WTC11 (cell line): ENCODE measurements around the gene STX8. TPM values are rescaled to one million over a fixed set of nuclear protein-coding genes. Genes with fewer than 3 reads are reported as not detected.

ENCODE experiments used
- ATAC-seq: fragments of 200-7000 bp; cut with Tn5 transposase; 2 replicates; pipeline ENCODE4 v1.10.0; 2021; ENCODE audit warnings: mild to moderate bottlenecking, moderate library complexity
- CTCF ChIA-PET: fragments of 300-600 bp; sonication (Branson Sonifier 250); formaldehyde crosslinking; loops from one replicate; lab custom pipeline; 2021; ENCODE audit warnings: antibody characterized with exemption; lab: Charles Lee
- POLR2A ChIA-PET: fragments of 350-600 bp; sonication (Branson Sonifier 250); formaldehyde crosslinking; loops from one replicate; lab custom pipeline; 2021; ENCODE audit warnings: antibody characterized with exemption; lab: Charles Lee
- DNase-seq: peaks from one replicate; pipeline ENCODE4 v3.0.0; 2021; ENCODE audit warnings: low spot score
- H3K27ac Mint-ChIP-seq: 2 replicates; pipeline ENCODE4 v1.8.0; 2021; ENCODE audit warnings: mixed read lengths
- H3K27me3 Mint-ChIP-seq: 2 replicates; pipeline ENCODE4 v1.8.0; 2021; ENCODE audit warnings: low read depth, mild to moderate bottlenecking, moderate library complexity, mixed read lengths
- H3K36me3 Mint-ChIP-seq: 2 replicates; pipeline ENCODE4 v1.8.0; 2021; ENCODE audit warnings: mixed read lengths
- H3K4me1 Mint-ChIP-seq: 2 replicates; pipeline ENCODE4 v1.8.0; 2022; ENCODE audit warnings: mixed read lengths
- H3K4me3 Mint-ChIP-seq: 2 replicates; pipeline ENCODE4 v1.8.0; 2021; ENCODE audit warnings: mild to moderate bottlenecking, moderate library complexity, mixed read lengths
- H3K9me3 Mint-ChIP-seq: 2 replicates; pipeline ENCODE4 v1.8.0; 2021; ENCODE audit warnings: mixed read lengths
- ELF4 ChIP-seq: sonication (generic); formaldehyde crosslinking; IDR thresholded peaks from 2 replicates; pipeline ENCODE4 v1.8.1; 2022; ENCODE audit warnings: low read depth, mild to moderate bottlenecking, moderate library complexity, missing genetic modification reagents
- ESRRA ChIP-seq: sonication (generic); formaldehyde crosslinking; IDR thresholded peaks from 2 replicates; pipeline ENCODE4 v1.8.1; 2022; ENCODE audit warnings: mild to moderate bottlenecking, missing genetic modification reagents, borderline replicate concordance
- ETV6 ChIP-seq: sonication (generic); formaldehyde crosslinking; IDR thresholded peaks from 2 replicates; pipeline ENCODE4 v1.8.1; 2022; ENCODE audit warnings: mild to moderate bottlenecking, missing genetic modification reagents
- FOXK1 ChIP-seq: sonication (generic); formaldehyde crosslinking; IDR thresholded peaks from 2 replicates; pipeline ENCODE4 v1.8.0; 2022; ENCODE audit warnings: mild to moderate bottlenecking, moderate library complexity, missing genetic modification reagents
- GTF2I ChIP-seq: fragments of 250-450 bp; sonication (Bioruptor Pico); conservative IDR thresholded peaks from 2 replicates; pipeline ENCODE4 v1.4.0; 2021; ENCODE audit warnings: mild to moderate bottlenecking
- NR3C1 ChIP-seq: sonication (generic); formaldehyde crosslinking; conservative IDR thresholded peaks from 2 replicates; pipeline ENCODE4 v1.8.1; 2023; ENCODE audit warnings: low read depth, mild to moderate bottlenecking, missing genetic modification reagents
- PRRX2 ChIP-seq: fragments of 250-450 bp; sonication (Bioruptor Pico); IDR thresholded peaks from 2 replicates; pipeline ENCODE4 v1.8.0; 2021; ENCODE audit warnings: mild to moderate bottlenecking
- RELA ChIP-seq: sonication (generic); formaldehyde crosslinking; IDR thresholded peaks from 2 replicates; pipeline ENCODE4 v1.8.1; 2022; ENCODE audit warnings: missing genetic modification reagents, mild to moderate bottlenecking, borderline replicate concordance
- TEAD1 ChIP-seq: sonication (generic); formaldehyde crosslinking; IDR thresholded peaks from 2 replicates; pipeline ENCODE4 v1.8.0; 2022; ENCODE audit warnings: mild to moderate bottlenecking, missing genetic modification reagents
- TEAD4 ChIP-seq: sonication (generic); formaldehyde crosslinking; IDR thresholded peaks from 2 replicates; pipeline ENCODE4 v1.8.0; 2022; ENCODE audit warnings: mild to moderate bottlenecking, missing genetic modification reagents
- ZBTB21 ChIP-seq: sonication (generic); formaldehyde crosslinking; IDR thresholded peaks from 2 replicates; pipeline ENCODE4 v1.8.1; 2023; ENCODE audit warnings: mild to moderate bottlenecking, missing genetic modification reagents, borderline replicate concordance
- ZNF121 ChIP-seq: sonication (generic); formaldehyde crosslinking; IDR thresholded peaks from 2 replicates; pipeline ENCODE4 v1.8.0; 2023; ENCODE audit warnings: missing genetic modification reagents
- ZNF423 ChIP-seq: fragments of 250-450 bp; sonication (Bioruptor Pico); IDR thresholded peaks from 2 replicates; pipeline ENCODE4 v2.1.2; 2022; ENCODE audit warnings: mild to moderate bottlenecking, moderate library complexity
- total RNA-seq: library from RNA; stranded (reverse); gene quantifications from 3 replicates; pipeline ENCODE4 v1.2.3, GENCODE V29; 2021
- TF ChIP-seq, protein P1 (sequence below): sonication (generic); formaldehyde crosslinking; IDR thresholded peaks from 2 replicates; pipeline ENCODE4 v1.8.1; 2023; ENCODE audit warnings: mild to moderate bottlenecking, moderate library complexity, missing genetic modification reagents
- TF ChIP-seq, protein P2 (sequence below): sonication (generic); formaldehyde crosslinking; IDR thresholded peaks from 2 replicates; pipeline ENCODE4 v1.8.1; 2023; ENCODE audit warnings: mild to moderate bottlenecking, missing genetic modification reagents, moderate library complexity
- TF ChIP-seq, protein P3 (sequence below): sonication (generic); formaldehyde crosslinking; IDR thresholded peaks from 2 replicates; pipeline ENCODE4 v1.8.1; 2023; ENCODE audit warnings: mild to moderate bottlenecking, missing genetic modification reagents, moderate library complexity
- TF ChIP-seq, protein P4 (sequence below): sonication (generic); formaldehyde crosslinking; IDR thresholded peaks from 2 replicates; pipeline ENCODE4 v1.8.0; 2023; ENCODE audit warnings: missing genetic modification reagents
- TF ChIP-seq, protein P5 (sequence below): fragments of 250-450 bp; sonication (Bioruptor Pico); IDR thresholded peaks from 2 replicates; pipeline ENCODE4 v1.9.0; 2021; ENCODE audit warnings: moderate library complexity, mild to moderate bottlenecking, inconsistent platforms, borderline replicate concordance
- TF ChIP-seq, protein P6 (sequence below): sonication (generic); formaldehyde crosslinking; IDR thresholded peaks from 2 replicates; pipeline ENCODE4 v1.8.1; 2023; ENCODE audit warnings: mild to moderate bottlenecking, missing genetic modification reagents
- TF ChIP-seq, protein P7 (sequence below): sonication (generic); formaldehyde crosslinking; IDR thresholded peaks from 2 replicates; pipeline ENCODE4 v1.8.0; 2022; ENCODE audit warnings: missing genetic modification reagents

STX8 gene
- total RNA-seq, 1 experiment from 2014 or later = 39.9 TPM

DNA sequence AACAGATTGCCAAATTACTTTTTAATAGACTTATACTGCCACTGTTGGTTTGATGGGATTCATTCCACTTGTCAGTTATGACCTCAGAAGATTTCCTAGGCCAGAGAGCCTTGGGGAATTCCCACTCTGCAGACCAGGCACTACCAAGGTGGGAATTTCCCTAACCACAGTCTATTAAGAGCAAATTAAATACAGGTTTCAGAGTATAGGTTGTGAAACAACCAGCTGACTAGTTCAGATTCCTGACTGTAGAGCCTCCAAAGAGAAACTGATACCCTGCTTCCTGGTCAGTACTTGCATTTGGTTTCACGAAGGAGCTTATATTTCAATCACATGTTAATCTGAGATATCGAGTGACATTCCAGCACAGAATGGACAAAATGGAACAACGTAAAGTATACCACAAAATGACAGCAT is 186.5 kb downstream of the STX8 start (continued):
- no peak for TF ChIP-seq ELF4

DNA sequence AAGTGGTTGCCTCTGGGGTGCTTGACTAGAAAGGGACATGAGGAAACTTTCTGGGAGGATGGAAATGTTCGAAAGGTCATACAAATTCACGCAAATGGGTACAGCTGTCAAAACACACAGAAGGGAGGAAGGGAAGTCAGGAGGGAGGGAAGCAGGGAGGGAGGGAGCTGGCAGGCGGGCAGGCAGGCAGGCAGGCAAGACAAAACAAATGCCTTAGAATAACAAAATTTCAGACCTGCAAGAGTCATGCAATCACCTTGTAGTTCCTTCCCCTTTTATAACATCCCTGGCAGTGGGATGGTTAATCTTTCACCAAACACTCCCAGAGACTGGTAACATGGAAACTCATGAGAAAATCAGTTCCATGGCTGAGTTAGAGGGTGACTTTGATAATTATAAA is 189.2 kb downstream of the STX8 start:
- DNase-seq = no peak
- H3K27me3 Mint-ChIP-seq = no peaks in the 10 kb centered on the region
- no peak overlapping the region for H3K27ac Mint-ChIP-seq
- TF ChIP-seq ZBTB21 (CRISPR knock-in tag) (no peak), RELA (CRISPR knock-in tag) (no peak), NR3C1 (no peak)
- TF ChIP-seq, protein P1, sequence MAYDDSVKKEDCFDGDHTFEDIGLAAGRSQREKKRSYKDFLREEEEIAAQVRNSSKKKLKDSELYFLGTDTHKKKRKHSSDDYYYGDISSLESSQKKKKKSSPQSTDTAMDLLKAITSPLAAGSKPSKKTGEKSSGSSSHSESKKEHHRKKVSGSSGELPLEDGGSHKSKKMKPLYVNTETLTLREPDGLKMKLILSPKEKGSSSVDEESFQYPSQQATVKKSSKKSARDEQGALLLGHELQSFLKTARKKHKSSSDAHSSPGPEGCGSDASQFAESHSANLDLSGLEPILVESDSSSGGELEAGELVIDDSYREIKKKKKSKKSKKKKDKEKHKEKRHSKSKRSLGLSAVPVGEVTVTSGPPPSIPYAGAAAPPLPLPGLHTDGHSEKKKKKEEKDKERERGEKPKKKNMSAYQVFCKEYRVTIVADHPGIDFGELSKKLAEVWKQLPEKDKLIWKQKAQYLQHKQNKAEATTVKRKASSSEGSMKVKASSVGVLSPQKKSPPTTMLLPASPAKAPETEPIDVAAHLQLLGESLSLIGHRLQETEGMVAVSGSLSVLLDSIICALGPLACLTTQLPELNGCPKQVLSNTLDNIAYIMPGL (CRISPR knock-in tag) = no peak
- ChIA-PET CTCF (interaction anchor here (0.7 kb wide), 1 partner anchor 9 kb away, joined by 3 read pairs; no protein-coding TSS in a partner anchor), POLR2A (interaction anchor here (0.6 kb wide), 2 partner anchors 264 to 545 kb away, joined by 3 read pairs; no protein-coding TSS in a partner anchor)
- no peak overlapping the region for H3K4me3 Mint-ChIP-seq
- peaks cover under 1% of the 10 kb centered on the region; the same call in 1 of the 2 replicates for H3K36me3 Mint-ChIP-seq
- ATAC-seq = no peak
- peaks cover 2% of the 10 kb centered on the region; the same call in 1 of the 2 replicates for H3K4me1 Mint-ChIP-seq
- H3K9me3 Mint-ChIP-seq = no peaks in the 10 kb centered on the region; the same call in 1 of the 2 replicates

DNA sequence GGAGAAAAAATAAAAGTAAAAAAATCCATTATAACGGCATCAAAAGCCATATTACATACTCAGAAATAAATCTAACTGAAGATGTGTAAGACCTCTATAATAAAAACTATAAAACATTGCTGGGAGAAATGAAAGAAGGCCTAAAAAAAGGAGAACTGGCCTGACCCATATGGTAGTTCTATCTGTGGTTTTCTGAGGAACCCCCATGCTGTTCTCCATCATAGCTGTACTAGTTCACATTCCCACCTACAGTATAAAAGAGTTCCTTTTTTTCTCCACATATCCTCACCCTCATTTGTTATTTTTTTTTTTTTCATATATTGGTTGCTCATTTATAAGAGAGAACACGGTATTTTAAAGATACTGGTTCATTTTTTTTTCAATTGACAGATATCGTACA is 191.8 kb downstream of the STX8 start:
- CTCF ChIA-PET = no interaction called here
- Mint-ChIP-seq H3K27ac (no peak overlapping the region), H3K36me3 (no peaks in the 10 kb centered on the region), H3K4me3 (no peak overlapping the region), H3K9me3 (no peaks in the 10 kb centered on the region), H3K4me1 (peaks cover 2% of the 10 kb centered on the region; the same call in 1 of the 2 replicates), H3K27me3 (no peaks in the 10 kb centered on the region)
- no peak for ATAC-seq
- TF ChIP-seq ESRRA (CRISPR knock-in tag) = no peak
- no peak for TF ChIP-seq ZNF121 (CRISPR knock-in tag)
- TF ChIP-seq, protein P2, sequence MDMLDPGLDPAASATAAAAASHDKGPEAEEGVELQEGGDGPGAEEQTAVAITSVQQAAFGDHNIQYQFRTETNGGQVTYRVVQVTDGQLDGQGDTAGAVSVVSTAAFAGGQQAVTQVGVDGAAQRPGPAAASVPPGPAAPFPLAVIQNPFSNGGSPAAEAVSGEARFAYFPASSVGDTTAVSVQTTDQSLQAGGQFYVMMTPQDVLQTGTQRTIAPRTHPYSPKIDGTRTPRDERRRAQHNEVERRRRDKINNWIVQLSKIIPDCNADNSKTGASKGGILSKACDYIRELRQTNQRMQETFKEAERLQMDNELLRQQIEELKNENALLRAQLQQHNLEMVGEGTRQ = no peak
- no peak for TF ChIP-seq GTF2I
- TF ChIP-seq, protein P3, sequence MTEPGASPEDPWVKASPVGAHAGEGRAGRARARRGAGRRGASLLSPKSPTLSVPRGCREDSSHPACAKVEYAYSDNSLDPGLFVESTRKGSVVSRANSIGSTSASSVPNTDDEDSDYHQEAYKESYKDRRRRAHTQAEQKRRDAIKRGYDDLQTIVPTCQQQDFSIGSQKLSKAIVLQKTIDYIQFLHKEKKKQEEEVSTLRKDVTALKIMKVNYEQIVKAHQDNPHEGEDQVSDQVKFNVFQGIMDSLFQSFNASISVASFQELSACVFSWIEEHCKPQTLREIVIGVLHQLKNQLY = no peak
- no peak for TF ChIP-seq ETV6 (CRISPR knock-in tag)
- TF ChIP-seq, protein P4, sequence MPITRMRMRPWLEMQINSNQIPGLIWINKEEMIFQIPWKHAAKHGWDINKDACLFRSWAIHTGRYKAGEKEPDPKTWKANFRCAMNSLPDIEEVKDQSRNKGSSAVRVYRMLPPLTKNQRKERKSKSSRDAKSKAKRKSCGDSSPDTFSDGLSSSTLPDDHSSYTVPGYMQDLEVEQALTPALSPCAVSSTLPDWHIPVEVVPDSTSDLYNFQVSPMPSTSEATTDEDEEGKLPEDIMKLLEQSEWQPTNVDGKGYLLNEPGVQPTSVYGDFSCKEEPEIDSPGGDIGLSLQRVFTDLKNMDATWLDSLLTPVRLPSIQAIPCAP (CRISPR knock-in tag) = no peak
- TF ChIP-seq, protein P5, sequence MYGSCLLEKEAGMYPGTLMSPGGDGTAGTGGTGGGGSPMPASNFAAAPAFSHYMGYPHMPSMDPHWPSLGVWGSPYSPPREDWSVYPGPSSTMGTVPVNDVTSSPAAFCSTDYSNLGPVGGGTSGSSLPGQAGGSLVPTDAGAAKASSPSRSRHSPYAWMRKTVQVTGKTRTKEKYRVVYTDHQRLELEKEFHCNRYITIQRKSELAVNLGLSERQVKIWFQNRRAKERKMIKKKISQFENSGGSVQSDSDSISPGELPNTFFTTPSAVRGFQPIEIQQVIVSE (CRISPR knock-in tag) = no peak
- TF ChIP-seq, protein P6, sequence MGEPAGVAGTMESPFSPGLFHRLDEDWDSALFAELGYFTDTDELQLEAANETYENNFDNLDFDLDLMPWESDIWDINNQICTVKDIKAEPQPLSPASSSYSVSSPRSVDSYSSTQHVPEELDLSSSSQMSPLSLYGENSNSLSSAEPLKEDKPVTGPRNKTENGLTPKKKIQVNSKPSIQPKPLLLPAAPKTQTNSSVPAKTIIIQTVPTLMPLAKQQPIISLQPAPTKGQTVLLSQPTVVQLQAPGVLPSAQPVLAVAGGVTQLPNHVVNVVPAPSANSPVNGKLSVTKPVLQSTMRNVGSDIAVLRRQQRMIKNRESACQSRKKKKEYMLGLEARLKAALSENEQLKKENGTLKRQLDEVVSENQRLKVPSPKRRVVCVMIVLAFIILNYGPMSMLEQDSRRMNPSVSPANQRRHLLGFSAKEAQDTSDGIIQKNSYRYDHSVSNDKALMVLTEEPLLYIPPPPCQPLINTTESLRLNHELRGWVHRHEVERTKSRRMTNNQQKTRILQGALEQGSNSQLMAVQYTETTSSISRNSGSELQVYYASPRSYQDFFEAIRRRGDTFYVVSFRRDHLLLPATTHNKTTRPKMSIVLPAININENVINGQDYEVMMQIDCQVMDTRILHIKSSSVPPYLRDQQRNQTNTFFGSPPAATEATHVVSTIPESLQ (CRISPR knock-in tag) = no peak
- no peak for TF ChIP-seq PRRX2
- no peak for TF ChIP-seq ZNF423
- no peak for TF ChIP-seq TEAD1 (CRISPR knock-in tag)
- TF ChIP-seq TEAD4 (CRISPR knock-in tag) = no peak
- no peak for TF ChIP-seq RELA (CRISPR knock-in tag)
- TF ChIP-seq FOXK1 (CRISPR knock-in tag) = no peak
- TF ChIP-seq, protein P7, sequence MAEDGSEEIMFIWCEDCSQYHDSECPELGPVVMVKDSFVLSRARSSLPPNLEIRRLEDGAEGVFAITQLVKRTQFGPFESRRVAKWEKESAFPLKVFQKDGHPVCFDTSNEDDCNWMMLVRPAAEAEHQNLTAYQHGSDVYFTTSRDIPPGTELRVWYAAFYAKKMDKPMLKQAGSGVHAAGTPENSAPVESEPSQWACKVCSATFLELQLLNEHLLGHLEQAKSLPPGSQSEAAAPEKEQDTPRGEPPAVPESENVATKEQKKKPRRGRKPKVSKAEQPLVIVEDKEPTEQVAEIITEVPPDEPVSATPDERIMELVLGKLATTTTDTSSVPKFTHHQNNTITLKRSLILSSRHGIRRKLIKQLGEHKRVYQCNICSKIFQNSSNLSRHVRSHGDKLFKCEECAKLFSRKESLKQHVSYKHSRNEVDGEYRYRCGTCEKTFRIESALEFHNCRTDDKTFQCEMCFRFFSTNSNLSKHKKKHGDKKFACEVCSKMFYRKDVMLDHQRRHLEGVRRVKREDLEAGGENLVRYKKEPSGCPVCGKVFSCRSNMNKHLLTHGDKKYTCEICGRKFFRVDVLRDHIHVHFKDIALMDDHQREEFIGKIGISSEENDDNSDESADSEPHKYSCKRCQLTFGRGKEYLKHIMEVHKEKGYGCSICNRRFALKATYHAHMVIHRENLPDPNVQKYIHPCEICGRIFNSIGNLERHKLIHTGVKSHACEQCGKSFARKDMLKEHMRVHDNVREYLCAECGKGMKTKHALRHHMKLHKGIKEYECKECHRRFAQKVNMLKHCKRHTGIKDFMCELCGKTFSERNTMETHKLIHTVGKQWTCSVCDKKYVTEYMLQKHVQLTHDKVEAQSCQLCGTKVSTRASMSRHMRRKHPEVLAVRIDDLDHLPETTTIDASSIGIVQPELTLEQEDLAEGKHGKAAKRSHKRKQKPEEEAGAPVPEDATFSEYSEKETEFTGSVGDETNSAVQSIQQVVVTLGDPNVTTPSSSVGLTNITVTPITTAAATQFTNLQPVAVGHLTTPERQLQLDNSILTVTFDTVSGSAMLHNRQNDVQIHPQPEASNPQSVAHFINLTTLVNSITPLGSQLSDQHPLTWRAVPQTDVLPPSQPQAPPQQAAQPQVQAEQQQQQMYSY (CRISPR knock-in tag) = no peak
- POLR2A ChIA-PET = no interaction called here
- no peak for DNase-seq
